ENCODE measurements around the gene FSD1.

- no peak for TF ChIP-seq POLR2A (IDR thresholded peaks at IDR 0.05)
- TF ChIP-seq CTCF (IDR thresholded peaks at IDR 0.05 in 4 of 5, conservative IDR thresholded peaks at IDR 0.05 in 1 of 5): no peak
These were observed 2.2 kb upstream of the FSD1 start, which contains the start of gene TMIGD2 for GRCh38 chr19:4302243-4302640.
